Measurements from ENCODE around the gene EXOC3L4. TPM values are rescaled to one million over a fixed set of nuclear protein-coding genes. Genes with fewer than 3 reads are reported as not detected.
"Not testable (repeated sequence)": the region's sequence is repeated elsewhere in the genome, so short reads cannot be mapped to it uniquely, and the experiment has no call there.

EXOC3L4 gene
- total RNA-seq, 2 experiments from 2014 or later = not detected

GRCh38 chr14:103111232-103111868 lies 16.8 kb downstream of the EXOC3L4 start:
- Mint-ChIP-seq H3K4me1 (peaks cover 8% of the 10 kb centered on the region), H3K27ac (no peak overlapping the region), H3K4me3 (no peak overlapping the region), H3K27me3 (no peaks in the 10 kb centered on the region), H3K36me3 (no peaks in the 10 kb centered on the region), H3K9me3 (no peaks in the 10 kb centered on the region)
- DNase-seq (no peak), ATAC-seq (ENCODE audit: low read depth) (no peak)
- POLR2A ChIA-PET = no interaction called here

DNA sequence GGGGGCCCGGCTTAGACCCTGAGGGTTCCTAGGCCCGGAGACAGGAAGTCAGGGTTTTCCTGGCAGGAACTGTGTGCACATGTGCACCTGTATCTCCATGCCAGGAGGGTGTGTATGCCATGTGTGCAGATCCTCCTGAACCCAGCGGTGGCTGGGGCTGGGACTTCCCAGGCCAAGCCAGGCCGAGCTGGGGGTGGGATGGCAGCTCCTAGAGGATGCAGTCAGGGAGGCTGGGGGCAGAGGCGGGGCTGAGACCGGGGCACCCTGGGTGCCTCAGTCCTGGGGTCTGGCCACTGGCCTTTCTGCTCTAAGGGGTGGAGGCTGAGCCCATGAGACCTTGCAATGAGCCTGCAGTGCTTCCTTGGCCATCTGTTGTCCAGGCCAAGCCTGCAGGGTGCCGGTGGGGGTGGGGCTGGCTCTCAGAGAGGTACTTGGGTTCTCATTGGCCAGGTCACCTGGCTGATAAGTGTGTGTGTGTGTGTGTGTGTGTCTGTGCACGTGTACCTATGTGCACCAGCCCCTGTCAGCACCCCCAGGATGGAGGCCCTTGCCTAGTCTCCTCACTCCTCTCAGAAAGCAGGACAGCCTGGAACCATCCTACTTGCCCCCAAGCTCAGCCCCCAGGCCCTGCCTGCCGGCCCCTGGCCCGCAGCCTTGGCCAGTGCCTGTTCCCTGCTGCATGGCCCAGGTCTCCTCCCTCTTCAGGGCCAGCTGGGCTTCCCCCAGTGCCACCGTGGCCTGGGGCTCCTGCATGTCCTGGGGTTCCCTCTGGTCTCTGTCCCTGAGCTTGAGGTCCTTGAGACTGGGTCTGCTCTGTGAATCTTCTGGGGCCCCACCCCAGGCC lies 18.1 kb downstream of the EXOC3L4 start:
- POLR2A ChIA-PET = no interaction called here

GRCh38 chr14:103113303-103113702 lies 18.8 kb downstream of the EXOC3L4 start:
- no peak for ATAC-seq (ENCODE audit: low read depth)
- POLR2A ChIA-PET = no interaction called here
- Mint-ChIP-seq H3K27ac (no peak overlapping the region), H3K27me3 (no peaks in the 10 kb centered on the region), H3K9me3 (no peaks in the 10 kb centered on the region), H3K4me3 (no peak overlapping the region), H3K36me3 (no peaks in the 10 kb centered on the region), H3K4me1 (peaks cover 8% of the 10 kb centered on the region)
- DNase-seq = no peak

More for the DNA sequence above, 18.1 kb downstream of the EXOC3L4 start:
- Mint-ChIP-seq H3K9me3 (no peaks in the 10 kb centered on the region), H3K36me3 (no peaks in the 10 kb centered on the region), H3K4me1 (peaks cover 8% of the 10 kb centered on the region), H3K27ac (no peak overlapping the region), H3K4me3 (no peak overlapping the region), H3K27me3 (no peaks in the 10 kb centered on the region)
- DNase-seq (no peak), ATAC-seq (ENCODE audit: low read depth) (no peak)

- peaks cover 8% of the 10 kb centered on the region for H3K4me1 Mint-ChIP-seq
- no peak overlapping the region for H3K4me3 Mint-ChIP-seq
- POLR2A ChIA-PET = no interaction called here
- H3K9me3 Mint-ChIP-seq = no peaks in the 10 kb centered on the region
- no peak overlapping the region for H3K27ac Mint-ChIP-seq
- no peaks in the 10 kb centered on the region for H3K27me3 Mint-ChIP-seq
- no peaks in the 10 kb centered on the region for H3K36me3 Mint-ChIP-seq
- no peak for ATAC-seq (ENCODE audit: low read depth)
- no peak for DNase-seq
Measured at GRCh38 chr14:103113774-103114173, 19.2 kb downstream of the EXOC3L4 start.

- H3K27ac Mint-ChIP-seq; H3K36me3 Mint-ChIP-seq; DNase-seq; H3K9me3 Mint-ChIP-seq; H3K27me3 Mint-ChIP-seq; POLR2A ChIA-PET; H3K4me1 Mint-ChIP-seq; ATAC-seq (ENCODE audit: low read depth): not testable (repeated sequence)
- H3K4me3 Mint-ChIP-seq = peak overlapping the region; percentile 44
Measured at GRCh38 chr14:103115086-103115679, 20.7 kb downstream of the EXOC3L4 start.

DNA sequence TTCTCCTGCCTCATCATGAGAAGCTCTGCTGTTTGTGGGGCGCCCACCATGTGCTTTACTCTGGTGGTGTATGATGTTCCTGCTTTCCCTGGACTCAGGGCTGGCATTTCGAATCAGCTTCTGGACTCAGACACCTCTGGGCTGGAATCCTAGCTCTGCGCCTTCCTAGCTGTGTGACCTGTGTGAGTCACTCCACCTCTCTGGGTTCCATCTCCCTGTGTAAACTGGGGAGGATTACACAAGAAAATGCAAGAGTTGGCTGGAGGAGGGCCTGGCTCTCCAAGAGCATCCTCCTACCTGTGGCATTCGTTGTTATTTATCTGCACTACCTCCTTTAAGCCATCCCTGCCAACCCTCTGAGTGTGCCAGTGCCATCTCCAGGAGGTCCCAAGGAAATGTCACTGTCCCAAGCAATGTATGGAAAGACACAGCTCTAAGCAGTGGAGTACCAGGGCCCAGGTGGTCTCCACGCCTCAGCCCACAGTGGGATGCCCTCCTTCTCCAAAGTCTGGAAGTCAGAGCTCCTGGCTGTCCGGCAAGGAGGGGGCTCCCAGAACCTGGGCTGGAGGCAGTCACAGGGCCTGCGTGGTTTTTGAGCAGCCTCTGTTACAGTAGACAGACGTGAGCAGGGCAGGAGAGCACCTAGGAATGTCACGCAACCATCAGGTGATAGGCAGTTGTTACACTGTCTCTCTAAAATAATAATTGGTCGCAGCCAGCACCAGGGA lies 21.5 kb downstream of the EXOC3L4 start:
- peaks cover 11% of the 10 kb centered on the region for H3K27me3 Mint-ChIP-seq
- H3K4me3 Mint-ChIP-seq = no peak overlapping the region
- H3K4me1 Mint-ChIP-seq = peaks cover 8% of the 10 kb centered on the region
- H3K36me3 Mint-ChIP-seq = no peaks in the 10 kb centered on the region
- POLR2A ChIA-PET = no interaction called here
- no peaks in the 10 kb centered on the region for H3K9me3 Mint-ChIP-seq
- no peak for DNase-seq
- no peak for ATAC-seq (ENCODE audit: low read depth)
- H3K27ac Mint-ChIP-seq = no peak overlapping the region

- ATAC-seq (ENCODE audit: low read depth) (no peak), DNase-seq (no peak)
- H3K27ac Mint-ChIP-seq = no peak overlapping the region
- H3K27me3 Mint-ChIP-seq = peaks cover 15% of the 10 kb centered on the region
- H3K9me3 Mint-ChIP-seq = no peaks in the 10 kb centered on the region
- POLR2A ChIA-PET = no interaction called here
- H3K4me1 Mint-ChIP-seq = peaks cover 8% of the 10 kb centered on the region
- no peak overlapping the region for H3K4me3 Mint-ChIP-seq
- no peaks in the 10 kb centered on the region for H3K36me3 Mint-ChIP-seq
Measured at GRCh38 chr14:103116636-103117035, 22.1 kb downstream of the EXOC3L4 start.

DNA sequence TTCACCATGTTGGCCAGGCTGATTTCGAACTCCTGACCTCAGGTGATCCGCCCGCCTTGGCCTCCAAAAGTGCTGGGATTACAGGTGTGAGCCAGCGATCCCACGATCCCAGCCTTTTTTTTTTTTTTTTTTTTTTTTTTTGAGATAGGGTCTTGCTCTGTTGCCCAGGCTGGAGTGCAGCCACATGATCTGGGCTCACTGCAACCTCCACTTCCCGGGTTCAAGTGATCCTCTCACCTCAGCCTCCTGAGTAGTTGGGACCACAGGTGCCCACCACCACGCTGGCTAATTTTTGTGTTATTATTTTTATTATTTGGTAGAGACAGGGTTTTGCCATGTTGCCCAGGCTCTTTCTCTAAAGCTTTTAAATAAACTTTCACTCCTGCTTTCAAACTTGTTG lies 23.0 kb downstream of the EXOC3L4 start:
- H3K4me3 Mint-ChIP-seq; H3K36me3 Mint-ChIP-seq; H3K27ac Mint-ChIP-seq; POLR2A ChIA-PET; ATAC-seq (ENCODE audit: low read depth); H3K9me3 Mint-ChIP-seq; DNase-seq; H3K4me1 Mint-ChIP-seq: not testable (repeated sequence)
- peaks cover 20% of the 10 kb centered on the region for H3K27me3 Mint-ChIP-seq

- Mint-ChIP-seq H3K4me1 (peaks cover 6% of the 10 kb centered on the region), H3K9me3 (no peaks in the 10 kb centered on the region), H3K36me3 (no peaks in the 10 kb centered on the region), H3K27me3 (peaks cover 20% of the 10 kb centered on the region), H3K27ac (no peak overlapping the region), H3K4me3 (no peak overlapping the region)
- no peak for ATAC-seq (ENCODE audit: low read depth)
- POLR2A ChIA-PET = no interaction called here
- no peak for DNase-seq
Measured at GRCh38 chr14:103118018-103118662, 23.6 kb downstream of the EXOC3L4 start.

DNA sequence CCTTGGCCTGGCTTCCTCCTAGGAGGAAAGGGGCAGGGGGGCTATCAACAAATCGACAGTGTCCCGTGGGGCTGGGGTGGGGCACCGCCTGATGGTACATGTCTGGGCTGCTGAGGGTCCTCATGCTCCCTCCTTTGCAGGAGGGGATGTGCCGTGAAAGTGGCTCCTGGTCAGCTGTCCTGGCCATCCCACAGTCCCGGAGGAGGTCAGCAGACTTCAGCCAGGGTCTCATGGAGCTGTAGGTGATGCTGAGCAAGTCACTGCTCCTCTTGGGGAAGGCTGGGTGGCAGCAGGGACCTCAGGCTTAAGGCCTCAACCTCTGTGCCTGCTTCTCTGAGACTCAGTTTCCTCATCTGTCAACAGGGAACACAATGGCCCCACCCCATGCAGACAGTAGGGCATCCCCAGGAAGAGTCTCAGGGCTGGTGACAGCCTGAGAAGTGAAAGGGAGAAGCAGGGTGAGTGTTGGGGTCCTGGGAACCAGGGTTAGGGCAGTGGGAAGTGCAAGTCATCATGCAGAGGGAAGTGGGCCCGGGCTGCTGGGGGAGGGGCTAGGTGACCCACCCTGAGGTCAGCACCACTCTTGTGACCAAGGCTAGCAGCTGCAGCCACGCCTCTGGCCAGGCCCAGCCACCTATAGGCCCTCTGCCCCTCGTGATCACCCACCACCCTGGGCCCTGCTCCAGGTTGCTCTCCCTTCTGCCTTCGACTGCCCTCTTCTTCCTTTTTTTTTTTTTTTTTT lies 24.3 kb downstream of the EXOC3L4 start:
- no peak for DNase-seq
- no peaks in the 10 kb centered on the region for H3K36me3 Mint-ChIP-seq
- H3K4me3 Mint-ChIP-seq = no peak overlapping the region
- H3K4me1 Mint-ChIP-seq = peaks cover 6% of the 10 kb centered on the region
- no peaks in the 10 kb centered on the region for H3K9me3 Mint-ChIP-seq
- no peak overlapping the region for H3K27ac Mint-ChIP-seq
- POLR2A ChIA-PET = no interaction called here
- H3K27me3 Mint-ChIP-seq = peaks cover 22% of the 10 kb centered on the region
- ATAC-seq (ENCODE audit: low read depth) = no peak

DNA sequence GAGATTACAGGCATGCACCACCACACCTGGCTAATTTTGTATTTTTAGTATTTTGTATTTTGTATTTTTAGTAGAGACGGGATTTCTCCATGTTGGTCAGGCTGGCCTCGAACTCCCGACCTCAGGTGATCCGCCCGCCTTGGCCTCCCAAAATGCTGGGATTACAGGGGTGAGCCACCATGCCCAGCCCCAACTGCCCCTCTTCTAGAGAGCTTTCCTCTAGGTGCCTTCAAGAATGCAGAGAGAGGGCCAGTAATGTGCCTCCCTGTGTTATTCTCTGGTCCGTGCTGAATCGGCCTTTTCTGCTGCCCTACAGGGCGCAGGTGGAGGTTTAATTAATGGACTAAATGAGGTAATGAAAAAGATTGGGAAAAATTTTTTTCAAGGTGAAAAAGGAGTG lies 25.0 kb downstream of the EXOC3L4 start:
- ATAC-seq (ENCODE audit: low read depth); DNase-seq; H3K36me3 Mint-ChIP-seq; H3K4me3 Mint-ChIP-seq; H3K27ac Mint-ChIP-seq; POLR2A ChIA-PET; H3K9me3 Mint-ChIP-seq; H3K4me1 Mint-ChIP-seq: not testable (repeated sequence)
- H3K27me3 Mint-ChIP-seq = peaks cover 28% of the 10 kb centered on the region

DNA sequence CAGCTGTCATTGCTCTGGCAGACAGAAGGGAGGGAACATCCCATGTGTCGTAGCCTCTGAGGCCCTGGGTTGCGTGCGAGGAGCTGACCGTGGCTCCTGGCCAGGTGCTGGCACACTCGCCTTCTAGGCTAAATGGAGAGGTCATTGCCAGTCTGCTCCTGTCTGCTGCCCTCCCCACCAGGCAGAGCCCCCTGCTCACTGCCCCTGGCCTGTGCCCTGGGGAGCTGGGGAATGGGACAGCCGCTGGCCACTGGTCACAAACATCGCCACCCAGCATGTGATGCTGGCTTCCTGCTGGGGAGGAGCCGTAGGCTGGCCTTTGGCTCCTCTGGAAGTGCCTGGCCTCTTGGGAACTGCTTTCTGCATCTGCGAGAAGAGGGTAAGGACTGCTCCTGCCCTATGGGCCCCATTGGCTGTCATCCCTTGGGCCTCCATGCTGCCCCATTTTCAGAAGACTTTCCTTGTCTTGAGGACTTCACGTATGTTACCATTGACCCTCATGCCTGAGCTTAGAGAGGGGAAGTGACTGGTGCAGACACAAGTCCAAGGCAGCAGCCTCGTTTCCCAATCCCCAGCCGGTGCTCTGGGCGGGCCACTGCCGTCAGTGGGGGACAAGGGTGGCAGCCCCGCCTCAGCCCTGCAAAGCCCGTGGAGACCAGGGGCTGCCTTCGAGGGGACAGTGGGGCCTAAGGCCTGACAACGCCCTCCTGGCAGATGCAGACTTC lies 26.8 kb downstream of the EXOC3L4 start:
- Mint-ChIP-seq H3K27me3 (peaks cover 28% of the 10 kb centered on the region), H3K4me1 (no peaks in the 10 kb centered on the region), H3K4me3 (no peak overlapping the region), H3K36me3 (no peaks in the 10 kb centered on the region), H3K9me3 (no peaks in the 10 kb centered on the region), H3K27ac (no peak overlapping the region)
- POLR2A ChIA-PET = interaction anchor here (0.5 kb wide), 1 partner anchor 788 kb away, joined by 3 read pairs; no protein-coding TSS in a partner anchor
- ATAC-seq (ENCODE audit: low read depth) (no peak), DNase-seq (no peak)

All from activated naive CD8-positive, alpha-beta T cell treated with anti-CD3 and anti-CD28 coated beads, Interleukin-2, amount 10 ng/mL, durations not matched to agents 7 days and 5 days (primary cell).